C4-2B (cell line): Measurements from ENCODE around the gene MYO1E.

Source experiments
- H3K27ac ChIP-seq: fragments of 450-650 bp; 2 replicates; pipeline ENCODE4 v1.5.1; 2017
- CTCF ChIP-seq: fragments of 450-650 bp; conservative IDR thresholded peaks from 2 replicates; pipeline ENCODE4 v1.5.1; 2017; ENCODE audit warnings: mild to moderate bottlenecking
- ZFX ChIP-seq: fragments of 450-650 bp; IDR thresholded peaks from 2 replicates; pipeline ENCODE4 v1.6.1; 2017

MYO1E gene

DNA sequence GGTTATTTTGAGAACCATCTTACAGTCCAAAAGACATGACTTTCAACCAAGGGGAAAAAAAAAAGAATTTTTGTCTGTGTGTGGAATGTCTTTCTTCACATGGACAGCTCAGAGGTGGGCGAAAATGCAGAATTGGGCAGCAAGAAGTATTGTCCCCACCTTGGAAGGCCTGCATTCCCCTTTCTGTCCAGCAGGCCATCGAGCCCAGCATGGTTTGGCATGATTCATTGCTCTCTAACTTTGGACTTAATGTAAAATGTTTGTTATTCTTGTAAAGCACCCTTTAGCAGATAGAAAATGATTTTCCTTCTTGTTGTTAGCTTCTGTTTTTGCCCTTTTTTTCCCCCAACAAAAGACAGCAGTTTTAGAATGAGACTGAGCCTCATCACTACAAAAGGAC lies 12.4 kb downstream of the MYO1E start:
- H3K27ac ChIP-seq, result no peak overlapping the region
- no peak for TF ChIP-seq ZFX
- no peak; the same call in 1 of the 2 replicates for TF ChIP-seq CTCF

DNA sequence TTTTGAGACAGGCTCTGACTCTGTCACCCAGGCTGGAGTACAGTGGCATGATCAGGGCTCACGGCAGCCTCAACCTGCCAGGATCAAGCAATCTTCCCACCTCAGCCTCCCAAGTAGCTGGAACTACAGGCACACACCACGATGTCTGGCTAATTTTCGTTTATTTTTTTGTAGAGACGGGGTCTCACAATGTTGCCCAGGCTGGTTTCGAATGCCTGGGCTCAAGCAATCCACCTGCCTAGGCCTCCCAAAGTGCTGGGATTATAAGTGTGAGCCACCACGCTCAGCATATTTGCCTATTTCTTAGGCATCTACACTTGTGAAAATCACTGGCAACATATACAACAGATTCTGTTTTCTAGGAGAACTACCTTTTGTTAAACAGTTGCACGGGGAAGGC lies 16.9 kb downstream of the MYO1E start:
- TF ChIP-seq ZFX (no peak), CTCF (no peak)
- no peak overlapping the region for H3K27ac ChIP-seq

GRCh38 chr15:59354417-59355031 lies 18.1 kb downstream of the MYO1E start:
- no peak overlapping the region for H3K27ac ChIP-seq

GRCh38 chr15:59353994-59354416 lies 18.7 kb downstream of the MYO1E start:
- TF ChIP-seq ZFX (no peak), CTCF (no peak)
- H3K27ac ChIP-seq, result no peak overlapping the region

More at GRCh38 chr15:59354417-59355031, 18.1 kb downstream of the MYO1E start:
- TF ChIP-seq ZFX (no peak), CTCF (no peak)

DNA sequence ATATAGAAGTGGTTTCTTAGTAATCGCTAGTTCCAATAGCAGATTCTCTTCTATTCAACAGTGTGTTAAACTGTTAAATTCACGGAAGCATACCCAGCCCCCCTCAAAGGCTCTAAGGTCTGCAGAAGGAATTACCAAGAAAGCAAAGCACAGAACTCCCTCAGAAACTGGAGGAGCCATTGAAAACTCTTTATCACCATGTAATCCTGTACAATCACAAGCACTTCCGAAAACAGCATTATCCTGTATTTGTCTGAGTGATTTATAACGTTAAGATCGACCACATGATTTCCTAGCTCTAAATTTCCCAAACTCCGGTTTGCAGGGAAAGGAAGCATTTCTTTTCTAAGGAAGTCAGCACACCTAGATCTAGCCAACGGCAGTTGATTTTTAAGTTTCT lies 20.0 kb downstream of the MYO1E start:
- no peak for TF ChIP-seq CTCF
- no peak for TF ChIP-seq ZFX
- no peak overlapping the region for H3K27ac ChIP-seq

DNA sequence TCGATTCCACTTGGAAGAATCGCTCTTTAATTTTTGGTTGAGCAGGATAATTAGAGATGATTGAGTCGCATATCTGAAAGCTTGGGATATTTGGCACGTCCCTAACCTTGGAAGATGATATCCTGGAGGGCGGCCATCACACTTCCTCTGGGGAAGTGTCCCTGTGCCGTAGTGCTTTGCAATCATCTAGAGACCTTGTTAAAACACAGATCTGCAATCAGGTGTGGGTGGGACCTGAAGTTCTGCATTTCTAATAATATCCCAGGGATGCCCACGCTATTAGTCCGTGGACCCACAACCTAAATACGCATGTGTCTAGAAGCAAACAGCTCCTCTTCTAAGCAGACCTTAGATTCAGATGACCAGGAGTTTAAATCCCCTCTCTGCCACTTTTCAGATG lies 20.5 kb downstream of the MYO1E start:
- H3K27ac ChIP-seq, result no peak overlapping the region
- TF ChIP-seq CTCF, result no peak
- TF ChIP-seq ZFX, result no peak

GRCh38 chr15:59350421-59350732 lies 22.3 kb downstream of the MYO1E start:
- TF ChIP-seq ZFX, result no peak
- TF ChIP-seq CTCF, result no peak
- no peak overlapping the region for H3K27ac ChIP-seq
